GM19463 (cell line): ENCODE results near the gene FBLN2.
"Not testable (repeated sequence)": the region's sequence is repeated elsewhere in the genome, so short reads cannot be mapped to it uniquely, and the experiment has no call there.

ENCODE experiments used
- ATAC-seq: cut with Tn5 transposase; IDR thresholded peaks from one replicate; pipeline ENCODE4 v1.9.1; 2021; ENCODE audit warnings: mild to moderate bottlenecking, moderate library complexity; ENCODE audit not compliant: unreplicated experiment

FBLN2 gene

GRCh38 chr3:13544951-13545651, 3.8 kb upstream of the FBLN2 start:
- no peak for ATAC-seq

- ATAC-seq, result no peak
Measured at GRCh38 chr3:13545952-13546454, 2.9 kb upstream of the FBLN2 start.

DNA sequence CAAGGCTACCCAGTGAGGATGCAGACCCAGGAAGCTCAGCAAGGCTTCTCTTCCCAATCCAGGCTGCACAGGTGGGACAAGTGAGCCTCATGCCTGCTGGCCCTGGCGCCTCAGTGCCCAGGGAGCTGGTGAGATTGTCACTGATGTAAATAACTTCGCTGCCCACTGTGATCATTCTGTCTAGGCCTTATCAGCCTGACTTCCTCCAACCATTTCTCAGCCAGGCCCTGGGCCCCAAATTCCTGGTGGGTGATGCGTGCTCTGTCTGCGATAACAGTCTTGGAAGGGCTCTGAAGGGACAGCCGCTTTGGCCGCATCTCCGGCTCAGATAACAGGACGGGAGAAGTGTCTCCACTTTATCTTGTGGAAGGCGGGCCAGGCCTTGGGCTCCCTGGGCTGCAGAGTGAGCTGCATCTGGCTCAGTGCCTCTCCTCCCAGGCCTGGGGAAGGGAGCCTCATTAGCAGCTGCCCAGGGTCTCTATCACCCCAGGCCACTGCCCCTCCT, 2.2 kb upstream of the FBLN2 start:
- no peak for ATAC-seq

- no peak for ATAC-seq
Measured at GRCh38 chr3:13547591-13548371, 1.1 kb upstream of the FBLN2 start.

- no peak for ATAC-seq
Measured at GRCh38 chr3:13549623-13550422, 898 bp downstream of the FBLN2 start.

GRCh38 chr3:13550423-13550690, 1.4 kb downstream of the FBLN2 start:
- no peak for ATAC-seq

- no peak for ATAC-seq
Measured at GRCh38 chr3:13550791-13551360, 2.0 kb downstream of the FBLN2 start.

GRCh38 chr3:13552857-13553652, 4.1 kb downstream of the FBLN2 start:
- no peak for ATAC-seq

DNA sequence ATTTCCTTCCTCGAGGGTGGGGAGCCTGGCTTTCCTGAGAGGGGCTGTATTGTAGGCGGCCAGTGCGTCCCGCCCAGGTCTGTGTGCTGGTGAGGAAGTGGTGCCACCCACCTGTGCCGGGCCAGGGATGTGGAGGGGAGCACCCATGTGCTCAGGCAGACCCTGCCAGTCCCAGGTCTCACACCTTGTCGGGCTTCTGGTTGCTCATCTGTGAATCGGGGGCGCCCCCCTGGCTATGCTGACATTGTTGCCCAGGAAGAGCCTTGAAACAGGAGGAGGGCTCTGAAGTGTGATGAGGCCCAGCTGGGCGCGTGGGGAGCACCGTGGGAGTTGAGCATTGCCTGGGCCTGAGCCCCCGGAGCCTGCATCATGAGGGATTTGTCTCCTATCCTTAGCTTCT, 4.8 kb downstream of the FBLN2 start:
- ATAC-seq, result no peak

- ATAC-seq, result no peak
Measured at GRCh38 chr3:13555753-13556152, 6.8 kb downstream of the FBLN2 start.

GRCh38 chr3:13556207-13556606, 7.3 kb downstream of the FBLN2 start:
- ATAC-seq, result no peak

DNA sequence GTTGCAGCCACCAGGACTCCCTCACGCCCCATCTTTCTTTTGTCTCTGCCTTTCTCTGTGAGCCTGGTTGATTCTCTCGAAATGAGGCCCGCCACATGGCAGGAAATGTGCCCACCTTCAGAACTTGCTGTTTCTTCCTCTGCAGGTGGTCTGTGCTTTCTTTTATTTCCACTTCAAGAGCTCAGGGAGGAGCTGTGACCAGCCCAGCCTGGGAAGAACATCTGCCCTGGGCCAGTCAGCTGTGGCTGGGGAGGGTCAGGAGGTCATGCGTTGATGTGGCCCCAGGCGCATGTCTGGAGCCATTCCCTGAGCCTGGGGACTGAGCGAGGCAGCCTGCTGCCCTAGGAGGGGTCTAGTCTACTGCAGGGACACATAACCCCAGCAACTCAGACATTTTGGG, 8.0 kb downstream of the FBLN2 start:
- ATAC-seq, result no peak

DNA sequence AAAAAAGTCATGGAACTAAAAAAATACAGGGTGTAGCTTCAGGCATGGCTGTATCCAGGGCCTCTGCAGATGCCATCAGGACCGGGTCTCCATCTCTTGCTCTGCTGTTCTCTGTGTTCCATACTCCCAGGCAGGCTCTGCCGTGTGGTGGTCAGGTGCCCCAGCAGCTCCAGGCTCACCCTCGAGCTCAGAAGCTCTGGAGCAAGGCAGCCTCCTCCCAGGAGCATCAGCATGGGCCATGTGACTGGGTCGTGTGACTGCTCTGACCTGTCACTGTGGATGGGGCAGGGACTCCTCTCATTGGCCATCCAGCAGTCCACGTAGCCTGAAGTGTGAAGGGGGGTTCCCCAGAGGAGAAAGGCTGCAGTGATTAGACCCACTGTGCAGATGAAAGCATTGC, 8.5 kb downstream of the FBLN2 start:
- no peak for ATAC-seq

DNA sequence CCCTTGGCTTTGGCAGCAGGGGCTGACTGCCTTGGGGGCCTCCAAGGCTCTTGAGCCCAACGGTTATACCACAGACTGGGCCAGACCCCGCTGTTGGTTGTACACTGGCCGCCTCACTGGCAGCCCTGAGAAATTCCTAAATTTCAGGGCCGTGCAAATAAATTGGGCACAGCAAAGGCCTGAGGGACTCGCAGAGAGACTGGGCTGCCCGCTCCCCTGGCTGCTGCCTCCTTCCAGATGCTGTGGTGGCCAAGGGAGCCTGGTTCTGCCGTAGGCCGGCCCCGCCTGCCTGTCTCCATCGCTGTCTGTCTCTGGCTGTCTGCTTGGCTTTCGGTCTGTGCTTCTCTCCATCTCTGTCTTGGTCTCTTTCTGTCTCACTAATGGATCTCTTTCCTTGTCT, 9.0 kb downstream of the FBLN2 start:
- no peak for ATAC-seq

GRCh38 chr3:13558651-13559050, 9.7 kb downstream of the FBLN2 start:
- ATAC-seq, result no peak

GRCh38 chr3:13559764-13560525, 11.0 kb downstream of the FBLN2 start:
- no peak for ATAC-seq

DNA sequence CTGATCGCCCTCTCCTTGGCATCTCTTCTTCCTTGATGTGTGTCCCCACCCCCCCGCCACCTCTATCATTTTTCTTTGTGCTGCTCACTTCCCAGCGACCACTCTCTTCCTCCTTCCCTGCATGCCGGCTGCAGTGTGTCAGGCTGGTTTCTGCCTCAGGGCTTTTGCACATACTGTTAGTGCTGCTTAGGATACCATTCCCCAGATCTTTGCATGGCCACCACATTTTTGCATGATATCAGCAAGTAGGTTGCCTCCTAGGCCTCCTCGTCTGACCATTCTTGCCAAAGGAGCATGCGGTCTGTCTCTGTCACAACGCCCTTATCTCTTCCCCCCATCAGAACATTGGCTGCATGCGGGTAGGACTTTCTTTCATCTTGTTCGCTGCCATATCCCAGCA, 12.5 kb downstream of the FBLN2 start:
- no peak for ATAC-seq

DNA sequence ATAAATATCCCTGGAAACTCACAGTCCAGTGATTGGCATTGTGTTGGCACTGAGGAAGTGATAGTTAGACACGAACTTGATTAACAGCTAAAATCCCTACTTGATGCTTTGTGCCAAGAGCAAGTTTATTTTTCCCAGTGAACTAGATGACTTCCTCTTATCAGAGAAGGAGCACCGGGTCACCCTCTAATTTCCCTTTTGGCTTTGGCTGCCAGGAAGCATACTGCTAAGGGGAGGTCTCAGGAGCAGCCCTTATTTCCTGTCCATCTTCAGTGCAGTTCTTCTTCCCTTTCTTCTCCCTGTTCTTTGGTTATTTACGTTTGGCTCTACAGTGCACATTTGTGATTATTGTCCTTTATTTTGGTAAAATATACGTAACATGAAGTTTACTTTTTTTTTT, 13.0 kb downstream of the FBLN2 start:
- no peak for ATAC-seq

DNA sequence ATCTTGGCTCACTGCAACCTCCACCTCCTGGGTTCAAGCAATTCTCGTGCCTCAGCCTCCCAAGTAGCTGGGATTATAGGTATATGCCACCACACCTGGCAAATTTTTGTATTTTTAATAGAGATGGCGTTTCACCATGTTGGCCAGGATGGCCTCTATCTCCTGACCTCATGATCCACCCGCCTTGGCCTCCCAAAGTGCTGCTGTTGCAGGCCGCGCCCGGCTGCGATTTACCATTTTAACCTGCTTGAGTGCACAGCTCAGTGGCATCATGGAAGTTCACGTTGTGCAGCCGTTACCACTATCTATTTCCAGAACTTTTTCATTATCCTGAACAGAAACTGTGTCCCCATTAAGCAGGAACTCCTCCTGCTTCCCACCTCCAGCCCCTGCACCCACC, 13.5 kb downstream of the FBLN2 start:
- ATAC-seq, result not testable (repeated sequence)

DNA sequence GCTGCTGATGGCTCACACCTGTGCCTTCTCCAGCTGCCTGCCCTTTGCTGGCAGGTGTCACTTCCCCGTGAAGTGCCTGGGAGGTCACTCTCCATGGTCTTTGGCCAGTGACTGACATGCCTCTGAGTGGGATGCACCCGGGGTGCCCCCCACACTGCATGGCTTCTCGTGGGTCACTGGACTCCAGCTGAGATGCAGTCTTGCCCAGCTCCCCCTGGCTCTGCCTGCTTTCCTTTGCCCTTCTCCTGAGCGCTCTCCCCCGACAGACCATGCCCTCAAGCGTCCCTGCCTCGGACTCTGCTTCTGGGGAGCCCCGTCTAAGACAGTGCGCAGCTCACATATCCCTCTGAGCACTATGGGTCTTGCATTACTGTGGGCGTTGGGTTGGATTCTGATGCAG, 14.4 kb downstream of the FBLN2 start:
- no peak for ATAC-seq
